HepG2 (cell line): Measurements from ENCODE around the gene GSTK1. TPM values are rescaled to one million over a fixed set of nuclear protein-coding genes. Genes with fewer than 3 reads are reported as not detected.

ENCODE experiments used
- BCLAF1 ChIP-seq: fragments of 450-650 bp; IDR thresholded peaks from 2 replicates; pipeline ENCODE4 v1.6.1; 2017; ENCODE audit warnings: mild to moderate bottlenecking
- CENPX ChIP-seq: sonication (generic); formaldehyde crosslinking; IDR thresholded peaks from 2 replicates; pipeline ENCODE4 v1.9.0; 2021; ENCODE audit warnings: mild to moderate bottlenecking, missing genetic modification reagents, moderate library complexity
- CREM ChIP-seq, 2 experiments: sonication (generic) in 1 of 2; formaldehyde crosslinking in 1 of 2; IDR thresholded peaks; 2 replicates each; pipeline versions ENCODE4 v1.4.0 to v1.6.1; 2016 to 2020; ENCODE audit warnings: antibody characterized with exemption in 1 of 2, mild to moderate bottlenecking in 1 of 2, missing genetic modification reagents in 1 of 2
- FOXC1 ChIP-seq: sonication (generic); formaldehyde crosslinking; IDR thresholded peaks from 2 replicates; pipeline ENCODE4 v1.8.0; 2022; ENCODE audit warnings: mild to moderate bottlenecking, missing genetic modification reagents, borderline replicate concordance
- HMG20A ChIP-seq: IDR thresholded peaks from 2 replicates; pipeline ENCODE4 v1.6.1; 2016; ENCODE audit warnings: borderline replicate concordance
- HNRNPH1 ChIP-seq: fragments of 200-400 bp; formaldehyde crosslinking; optimal IDR thresholded peaks from 2 replicates; pipeline ENCODE3; 2017; ENCODE audit warnings: mild to moderate bottlenecking, low read depth, low read length
- KMT2A ChIP-seq: sonication (generic); formaldehyde crosslinking; IDR thresholded peaks from 2 replicates; pipeline ENCODE4 v1.4.0; 2020; ENCODE audit warnings: missing genetic modification reagents
- MXD3 ChIP-seq: IDR thresholded peaks from 2 replicates; pipeline ENCODE4 v1.6.1; 2016; ENCODE audit warnings: mild to moderate bottlenecking, missing biosample characterization, missing genetic modification reagents
- MYPOP ChIP-seq: sonication (generic); formaldehyde crosslinking; IDR thresholded peaks from 2 replicates; pipeline ENCODE4 v1.8.1; 2023; ENCODE audit warnings: mild to moderate bottlenecking, moderate library complexity, missing genetic modification reagents
- PHF20 ChIP-seq: sonication (generic); formaldehyde crosslinking; IDR thresholded peaks from 2 replicates; pipeline ENCODE4 v1.5.0; 2020; ENCODE audit warnings: mild to moderate bottlenecking, missing genetic modification reagents
- POLR2G ChIP-seq: fragments of 200-400 bp; formaldehyde crosslinking; IDR thresholded peaks from 2 replicates; pipeline ENCODE4 v1.6.1; 2018; ENCODE audit warnings: mild to moderate bottlenecking, low read depth, low read length, moderate library complexity
- STAT6 ChIP-seq: sonication (generic); formaldehyde crosslinking; IDR thresholded peaks from 2 replicates; pipeline ENCODE4 v1.4.0; 2020; ENCODE audit warnings: missing genetic modification reagents, mild to moderate bottlenecking, borderline replicate concordance
- ZBTB38 ChIP-seq: sonication (generic); formaldehyde crosslinking; IDR thresholded peaks from 2 replicates; pipeline ENCODE4 v1.5.1; 2020; ENCODE audit warnings: mild to moderate bottlenecking, missing genetic modification reagents
- ZFP37 ChIP-seq: sonication (generic); formaldehyde crosslinking; IDR thresholded peaks from 2 replicates; pipeline ENCODE4 v1.4.0; 2020; ENCODE audit warnings: missing genetic modification reagents, borderline replicate concordance
- ZKSCAN1 ChIP-seq: fragments of 150-350 bp; IDR thresholded peaks from 2 replicates; pipeline ENCODE4 v1.6.1; 2014; ENCODE audit warnings: low read length
- ZNF10 ChIP-seq: sonication (generic); formaldehyde crosslinking; IDR thresholded peaks from 2 replicates; pipeline ENCODE4 v1.4.0; 2020; ENCODE audit warnings: mild to moderate bottlenecking, low read depth, missing genetic modification reagents, borderline replicate concordance
- ZNF235 ChIP-seq: sonication (generic); formaldehyde crosslinking; IDR thresholded peaks from 2 replicates; pipeline ENCODE4 v1.8.1; 2023; ENCODE audit warnings: mild to moderate bottlenecking, missing genetic modification reagents, borderline replicate concordance
- ZNF430 ChIP-seq: sonication (generic); formaldehyde crosslinking; IDR thresholded peaks from 2 replicates; pipeline ENCODE4 v1.9.0; 2021; ENCODE audit warnings: mild to moderate bottlenecking, missing genetic modification reagents
- ZNF670 ChIP-seq: sonication (generic); formaldehyde crosslinking; IDR thresholded peaks from 2 replicates; pipeline ENCODE4 v1.8.0; 2022; ENCODE audit warnings: mild to moderate bottlenecking, missing genetic modification reagents, borderline replicate concordance
- ZNF883 ChIP-seq: sonication (generic); formaldehyde crosslinking; IDR thresholded peaks from 2 replicates; pipeline ENCODE4 v1.5.1; 2020; ENCODE audit warnings: mild to moderate bottlenecking, missing genetic modification reagents; ENCODE audit errors: not compliant biosample characterization
- polyA plus RNA-seq, 8 experiments: library from polyadenylated mRNA; depleted of rRNA in 3 of 8; stranded (reverse) in 7 of 8; unstranded in 1 of 8; fragments of >200 nt; fragmentation: Illumina TruSeq in 4 of 8; extraction: Trizol in 4 of 8; gene quantifications; 2 replicates each; pipeline versions ENCODE4 v1.2.1 to v1.2.3, GENCODE V29; 2011 to 2016; ENCODE audit warnings: low read depth in 4 of 8, missing spikeins in 1 of 8, mixed read lengths in 1 of 8; ENCODE audit not compliant: insufficient read depth in 1 of 8
- total RNA-seq, 5 experiments: library from RNA; depleted of rRNA; stranded (reverse); fragments of >200 nt; fragmentation: Illumina TruSeq; extraction: Trizol; gene quantifications; 2 replicates each; pipeline ENCODE4 v1.2.3, GENCODE V29; 2016; ENCODE audit warnings: low read depth in 1 of 5
- TF ChIP-seq, protein P1 (sequence below): sonication (generic); formaldehyde crosslinking; IDR thresholded peaks from 2 replicates; pipeline ENCODE4 v1.5.0; 2020; ENCODE audit warnings: missing genetic modification reagents

GSTK1 gene
- total and polyA plus RNA-seq, 2 of the 13 experiments (the other 11 are each of a cell fraction or from before 2014, with no cell fraction given), result 64.6 to 92.1 TPM

GRCh38 chr7:143284591-143285469 lies 21.6 kb downstream of the GSTK1 start, which contains the start of gene TMEM139 (continued):
- TF ChIP-seq ZNF883 (CRISPR knock-in tag) (no peak), STAT6 (CRISPR knock-in tag) (0 out of 2 replicates have a peak, but pooled peaks have one; percentile 34), ZFP37 (CRISPR knock-in tag) (no peak), ZNF235 (no peak), HNRNPH1 (no peak), ZNF670 (CRISPR knock-in tag) (no peak), BCLAF1 (no peak), ZNF430 (no peak), ZNF10 (no peak), POLR2G (no peak), MYPOP (CRISPR knock-in tag) (0 out of 2 replicates have a peak, but pooled peaks have one; percentile 20), MXD3 (CRISPR knock-in tag) (no peak), HMG20A (CRISPR knock-in tag) (0 out of 2 replicates have a peak, but pooled peaks have one; percentile 8), FOXC1 (CRISPR knock-in tag) (no peak), PHF20 (CRISPR knock-in tag) (peak; percentile 38; the same call in 1 of the 2 replicates), CENPX (CRISPR knock-in tag) (no peak), ZKSCAN1 (no peak), CREM (IDR thresholded peaks at IDR 0.05) (0 out of 2 replicates have a peak, but pooled peaks have one; percentile 24), CREM (CRISPR knock-in tag; IDR thresholded peaks at IDR 0.05) (no peak), ZBTB38 (CRISPR knock-in tag) (0 out of 2 replicates have a peak, but pooled peaks have one; percentile 7), KMT2A (CRISPR knock-in tag) (no peak)
- TF ChIP-seq, protein P1, sequence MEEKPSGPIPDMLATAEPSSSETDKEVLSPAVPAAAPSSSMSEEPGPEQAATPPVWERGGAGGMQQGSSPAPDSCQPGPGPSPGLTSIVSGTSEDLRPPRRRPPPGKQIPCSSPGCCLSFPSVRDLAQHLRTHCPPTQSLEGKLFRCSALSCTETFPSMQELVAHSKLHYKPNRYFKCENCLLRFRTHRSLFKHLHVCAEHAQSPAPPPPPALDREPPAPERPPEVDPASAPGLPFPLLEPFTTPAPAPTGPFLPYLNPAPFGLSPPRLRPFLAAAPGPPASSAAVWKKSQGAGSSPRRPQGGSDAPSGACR (CRISPR knock-in tag), result no peak
